Thyroid gland (tissue), 4 donors: ENCODE measurements around the gene CAVIN1.

ENCODE experiments used
- POLR2A ChIP-seq, 2 donors: fragments of 450-650 bp; IDR thresholded peaks; one replicate each; pipeline ENCODE4 v1.6.1; 2017; ENCODE audit warnings: antibody characterized with exemption in 2 of 2, mild to moderate bottlenecking in 2 of 2, moderate library complexity in 1 of 2
- TF ChIP-seq, protein P1 (sequence below), 6 experiments: fragments of 200-600 bp in 3 of 6; fragments of 450-650 bp in 3 of 6; sonication (generic) in 3 of 6; IDR thresholded peaks; one replicate each; pipeline ENCODE4 v1.5.1; 2016 to 2019; ENCODE audit warnings: antibody characterized with exemption in 6 of 6, mild to moderate bottlenecking in 2 of 6, inconsistent platforms in 1 of 6, moderate library complexity in 1 of 6

DNA sequence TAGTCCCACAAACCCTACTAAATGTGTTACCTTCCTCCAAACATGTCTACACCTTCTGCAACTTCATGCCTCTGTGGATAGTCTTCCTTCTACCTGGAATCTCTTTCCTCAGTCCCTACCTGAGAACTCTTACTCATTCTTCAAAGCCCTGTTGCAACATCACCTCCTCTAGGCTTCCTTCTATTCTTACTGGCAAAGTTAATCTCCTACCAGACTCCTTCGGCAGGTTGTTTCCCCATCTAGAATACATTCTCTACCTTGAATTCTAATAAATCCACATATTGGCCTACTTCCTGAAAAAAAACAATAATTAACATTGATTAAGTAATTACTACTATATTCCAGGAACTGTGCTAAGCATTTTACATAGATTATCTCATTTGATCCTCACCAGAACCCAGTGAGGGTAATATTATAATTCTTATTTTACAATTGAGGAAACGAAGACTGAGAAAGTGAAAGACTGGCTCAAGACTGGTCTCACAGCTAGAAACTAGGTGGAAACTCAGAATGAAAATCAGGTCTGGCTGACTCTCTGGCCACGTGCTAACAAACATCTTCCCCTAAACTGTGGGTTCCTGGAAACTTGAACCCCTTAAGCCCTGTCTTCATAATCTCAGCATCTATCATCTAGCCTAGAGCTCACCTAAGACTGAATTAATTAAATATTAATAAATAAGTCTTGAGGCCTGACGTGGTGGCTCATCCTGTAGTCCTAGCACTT is 30.2 kb downstream of the CAVIN1 start:
- TF ChIP-seq, protein P1, sequence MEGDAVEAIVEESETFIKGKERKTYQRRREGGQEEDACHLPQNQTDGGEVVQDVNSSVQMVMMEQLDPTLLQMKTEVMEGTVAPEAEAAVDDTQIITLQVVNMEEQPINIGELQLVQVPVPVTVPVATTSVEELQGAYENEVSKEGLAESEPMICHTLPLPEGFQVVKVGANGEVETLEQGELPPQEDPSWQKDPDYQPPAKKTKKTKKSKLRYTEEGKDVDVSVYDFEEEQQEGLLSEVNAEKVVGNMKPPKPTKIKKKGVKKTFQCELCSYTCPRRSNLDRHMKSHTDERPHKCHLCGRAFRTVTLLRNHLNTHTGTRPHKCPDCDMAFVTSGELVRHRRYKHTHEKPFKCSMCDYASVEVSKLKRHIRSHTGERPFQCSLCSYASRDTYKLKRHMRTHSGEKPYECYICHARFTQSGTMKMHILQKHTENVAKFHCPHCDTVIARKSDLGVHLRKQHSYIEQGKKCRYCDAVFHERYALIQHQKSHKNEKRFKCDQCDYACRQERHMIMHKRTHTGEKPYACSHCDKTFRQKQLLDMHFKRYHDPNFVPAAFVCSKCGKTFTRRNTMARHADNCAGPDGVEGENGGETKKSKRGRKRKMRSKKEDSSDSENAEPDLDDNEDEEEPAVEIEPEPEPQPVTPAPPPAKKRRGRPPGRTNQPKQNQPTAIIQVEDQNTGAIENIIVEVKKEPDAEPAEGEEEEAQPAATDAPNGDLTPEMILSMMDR (IDR thresholded peaks at IDR 0.05) = no peak
- TF ChIP-seq POLR2A (IDR thresholded peaks at IDR 0.05) = no peak
